Erythroblast (primary cell): ENCODE results near the gene TARP.

Experiments
- GATA1 ChIP-seq: IDR thresholded peaks from 2 replicates; pipeline ENCODE4 v1.6.1; 2011; ENCODE audit warnings: low read depth, mild to moderate bottlenecking, control low read depth, low read length, moderate library complexity
- POLR2A ChIP-seq: IDR thresholded peaks from 2 replicates; pipeline ENCODE4 v1.6.1; 2011; ENCODE audit warnings: mild to moderate bottlenecking, low read length

- TF ChIP-seq POLR2A (no peak), GATA1 (no peak)
These were observed 30.4 kb upstream of the TARP start for GRCh38 chr7:38303866-38304265.
